ENCODE results near the gene RGL2. TPM values are rescaled to one million over a fixed set of nuclear protein-coding genes. Genes with fewer than 3 reads are reported as not detected.
"Not testable (repeated sequence)": the region's sequence is repeated elsewhere in the genome, so short reads cannot be mapped to it uniquely, and the experiment has no call there.

RGL2 gene, protein sequence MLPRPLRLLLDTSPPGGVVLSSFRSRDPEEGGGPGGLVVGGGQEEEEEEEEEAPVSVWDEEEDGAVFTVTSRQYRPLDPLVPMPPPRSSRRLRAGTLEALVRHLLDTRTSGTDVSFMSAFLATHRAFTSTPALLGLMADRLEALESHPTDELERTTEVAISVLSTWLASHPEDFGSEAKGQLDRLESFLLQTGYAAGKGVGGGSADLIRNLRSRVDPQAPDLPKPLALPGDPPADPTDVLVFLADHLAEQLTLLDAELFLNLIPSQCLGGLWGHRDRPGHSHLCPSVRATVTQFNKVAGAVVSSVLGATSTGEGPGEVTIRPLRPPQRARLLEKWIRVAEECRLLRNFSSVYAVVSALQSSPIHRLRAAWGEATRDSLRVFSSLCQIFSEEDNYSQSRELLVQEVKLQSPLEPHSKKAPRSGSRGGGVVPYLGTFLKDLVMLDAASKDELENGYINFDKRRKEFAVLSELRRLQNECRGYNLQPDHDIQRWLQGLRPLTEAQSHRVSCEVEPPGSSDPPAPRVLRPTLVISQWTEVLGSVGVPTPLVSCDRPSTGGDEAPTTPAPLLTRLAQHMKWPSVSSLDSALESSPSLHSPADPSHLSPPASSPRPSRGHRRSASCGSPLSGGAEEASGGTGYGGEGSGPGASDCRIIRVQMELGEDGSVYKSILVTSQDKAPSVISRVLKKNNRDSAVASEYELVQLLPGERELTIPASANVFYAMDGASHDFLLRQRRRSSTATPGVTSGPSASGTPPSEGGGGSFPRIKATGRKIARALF
- polyA plus RNA-seq (33.6 to 57.3 TPM (median 35.8 TPM) in 3 replicates), polyA minus RNA-seq (39.6 to 64.0 TPM (median 56.8 TPM) in 3 replicates)
- polyA plus RNA-seq (2011; ENCODE audit: low read depth), result 10.8 TPM
- polyA plus RNA-seq (2011; cell fraction: cytosol; rRNA removed), result 24.7 and 34.6 TPM in 2 replicates
- polyA plus RNA-seq (2011; cell fraction: nucleus; rRNA removed), result 107 and 125 TPM in 2 replicates
- polyA plus RNA-seq (2012; ENCODE audit: low replicate concordance), result 31.8 and 45.3 TPM in 2 replicates
- polyA minus RNA-seq (2011; cell fraction: cytosol; rRNA and poly(A)+ RNA removed), result 48.2 TPM
- 35.5 and 41.4 TPM in 2 replicates for polyA minus RNA-seq (2011; cell fraction: nucleus; rRNA and poly(A)+ RNA removed)

DNA sequence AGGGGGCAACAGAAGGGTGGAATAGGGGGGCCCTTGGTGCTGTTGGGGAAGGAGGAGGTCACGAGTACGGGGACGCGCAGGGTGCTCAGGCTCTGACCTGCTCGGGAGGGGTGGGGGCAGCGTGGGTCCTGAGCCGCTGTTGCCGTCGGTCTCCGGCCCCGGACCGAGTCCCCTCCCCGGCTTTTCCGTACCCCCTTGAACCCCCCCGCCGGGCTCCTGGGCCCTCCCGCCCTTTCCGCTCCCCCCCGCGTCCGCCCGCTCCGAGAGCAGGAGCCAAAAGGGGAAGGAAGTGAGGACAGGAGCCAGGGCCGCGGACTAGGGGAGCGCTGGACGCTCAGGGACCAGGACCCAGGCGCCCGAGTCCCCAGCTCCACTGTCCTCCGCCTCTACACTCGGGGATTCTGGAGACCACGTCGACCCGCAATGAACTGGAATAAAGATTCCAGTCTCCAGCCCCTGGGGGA, at the start of gene RGL2:
Gene RGL2 (minus strand): TSS at position 170 of the 464 bp plus-strand sequence. CDS start 332 bp downstream, outside the sequence.
- H3K9me3 ChIP-seq (ENCODE audit: control insufficient read depth, low read depth, low read length), result no peaks in the 10 kb centered on the region
- H4K20me1 ChIP-seq (ENCODE audit: control insufficient read depth, extremely low read depth, insufficient read depth, low read length), result no peaks in the 10 kb centered on the region
- H3K36me3 ChIP-seq (ENCODE audit: control insufficient read depth in 2 of 2, extremely low read depth in 1 of 2, insufficient read depth in 2 of 2, low read length in 2 of 2), result peaks cover 15 to 23% of the 10 kb centered on the region in 2 experiments
- H3K4me2 ChIP-seq (ENCODE audit: control insufficient read depth, extremely low read depth, insufficient read depth, low read depth, low read length), result peak within 1 kb of the TSS; percentile 89
- H3K79me2 ChIP-seq (ENCODE audit: control insufficient read depth, insufficient read depth, low read length), result peaks cover 20% of the 10 kb centered on the region
- peak within 1 kb of the TSS; percentile 89 for H3K27ac ChIP-seq (ENCODE audit: control insufficient read depth, insufficient read depth, low read length)
- TF ChIP-seq EZH2 (IDR thresholded peaks at IDR 0.05; ENCODE audit: low read length), result no peak
- TF ChIP-seq, protein P1, sequence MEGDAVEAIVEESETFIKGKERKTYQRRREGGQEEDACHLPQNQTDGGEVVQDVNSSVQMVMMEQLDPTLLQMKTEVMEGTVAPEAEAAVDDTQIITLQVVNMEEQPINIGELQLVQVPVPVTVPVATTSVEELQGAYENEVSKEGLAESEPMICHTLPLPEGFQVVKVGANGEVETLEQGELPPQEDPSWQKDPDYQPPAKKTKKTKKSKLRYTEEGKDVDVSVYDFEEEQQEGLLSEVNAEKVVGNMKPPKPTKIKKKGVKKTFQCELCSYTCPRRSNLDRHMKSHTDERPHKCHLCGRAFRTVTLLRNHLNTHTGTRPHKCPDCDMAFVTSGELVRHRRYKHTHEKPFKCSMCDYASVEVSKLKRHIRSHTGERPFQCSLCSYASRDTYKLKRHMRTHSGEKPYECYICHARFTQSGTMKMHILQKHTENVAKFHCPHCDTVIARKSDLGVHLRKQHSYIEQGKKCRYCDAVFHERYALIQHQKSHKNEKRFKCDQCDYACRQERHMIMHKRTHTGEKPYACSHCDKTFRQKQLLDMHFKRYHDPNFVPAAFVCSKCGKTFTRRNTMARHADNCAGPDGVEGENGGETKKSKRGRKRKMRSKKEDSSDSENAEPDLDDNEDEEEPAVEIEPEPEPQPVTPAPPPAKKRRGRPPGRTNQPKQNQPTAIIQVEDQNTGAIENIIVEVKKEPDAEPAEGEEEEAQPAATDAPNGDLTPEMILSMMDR (optimal IDR thresholded peaks at IDR 0.05 in 1 of 3, IDR thresholded peaks at IDR 0.05 in 1 of 3, conservative IDR thresholded peaks at IDR 0.05 in 1 of 3; ENCODE audit: extremely low read depth in 1 of 3, insufficient read depth in 2 of 3, low read length in 3 of 3), result no peak
- peaks cover 14% of the 10 kb centered on the region for H3K4me1 ChIP-seq (ENCODE audit: control insufficient read depth, extremely low read depth, insufficient read depth, low read length)
- H3K27me3 ChIP-seq (ENCODE audit: control insufficient read depth, extremely low read depth, insufficient read depth, low read length), result no peaks in the 10 kb centered on the region
- DNase-seq (ENCODE audit: low read depth, low spot score) (no peak), FAIRE-seq (no peak)
- dilution Hi-C loops (cut with MboI; ENCODE audit: extremely low pct_ligation_motif_present, low sequenced_read_pairs), result no loop called here
- H2AFZ ChIP-seq (ENCODE audit: control insufficient read depth, low read length), result peak within 1 kb of the TSS; percentile 70
- H3K9ac ChIP-seq (ENCODE audit: control insufficient read depth, extremely low read depth, insufficient read depth, low read length), result peak within 1 kb of the TSS; percentile 88
- peak within 1 kb of the TSS; percentile 70 to 93 (median 91) for H3K4me3 ChIP-seq (ENCODE audit: control insufficient read depth in 2 of 3, extremely low read depth in 1 of 3, insufficient read depth in 2 of 3, low read depth in 1 of 3, low read length in 3 of 3)
- no peaks in the 10 kb centered on the region for H3K9me1 ChIP-seq (ENCODE audit: control insufficient read depth, extremely low read depth, insufficient read depth, low read length)

DNA sequence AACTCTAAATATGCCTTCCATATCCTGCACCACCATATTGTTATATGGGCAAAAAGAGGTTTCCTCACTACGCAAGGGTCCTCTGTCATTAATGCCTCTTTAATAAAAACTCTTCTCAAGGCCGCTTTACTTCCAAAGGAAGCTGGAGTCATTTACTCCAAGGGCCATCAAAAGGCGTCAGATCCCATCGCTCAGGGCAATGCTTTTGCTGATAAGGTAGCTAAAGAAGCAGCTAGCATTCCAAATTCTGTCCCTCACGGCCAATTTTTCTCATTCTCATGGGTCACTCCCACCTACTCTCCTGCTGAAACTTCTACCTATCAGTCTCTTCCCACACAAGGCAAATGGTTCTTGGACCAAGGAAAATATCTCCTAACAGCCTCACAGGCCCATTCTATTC, 49.1 kb upstream of the RGL2 start:
- TF ChIP-seq, protein P1 (optimal IDR thresholded peaks at IDR 0.05 in 1 of 3, IDR thresholded peaks at IDR 0.05 in 1 of 3, conservative IDR thresholded peaks at IDR 0.05 in 1 of 3; ENCODE audit: extremely low read depth in 1 of 3, insufficient read depth in 2 of 3, low read length in 3 of 3), result no peak
- TF ChIP-seq EZH2 (IDR thresholded peaks at IDR 0.05; ENCODE audit: low read length), result no peak
- Histone ChIP-seq H3K4me1 (ENCODE audit: control insufficient read depth, extremely low read depth, insufficient read depth, low read length) (no peaks in the 10 kb centered on the region), H3K9ac (ENCODE audit: control insufficient read depth, extremely low read depth, insufficient read depth, low read length) (no peak overlapping the region), H3K27me3 (ENCODE audit: control insufficient read depth, extremely low read depth, insufficient read depth, low read length) (no peaks in the 10 kb centered on the region), H3K36me3 (ENCODE audit: control insufficient read depth in 2 of 2, extremely low read depth in 1 of 2, insufficient read depth in 2 of 2, low read length in 2 of 2) (no peaks in the 10 kb centered on the region), H3K79me2 (ENCODE audit: control insufficient read depth, insufficient read depth, low read length) (no peaks in the 10 kb centered on the region), H3K27ac (ENCODE audit: control insufficient read depth, insufficient read depth, low read length) (no peak overlapping the region), H2AFZ (ENCODE audit: control insufficient read depth, low read length) (no peak overlapping the region), H3K4me3 (ENCODE audit: control insufficient read depth in 2 of 3, extremely low read depth in 1 of 3, insufficient read depth in 2 of 3, low read depth in 1 of 3, low read length in 3 of 3) (no peak overlapping the region), H3K4me2 (ENCODE audit: control insufficient read depth, extremely low read depth, insufficient read depth, low read depth, low read length) (no peak overlapping the region), H4K20me1 (ENCODE audit: control insufficient read depth, extremely low read depth, insufficient read depth, low read length) (no peaks in the 10 kb centered on the region), H3K9me3 (ENCODE audit: control insufficient read depth, low read depth, low read length) (no peaks in the 10 kb centered on the region), H3K9me1 (ENCODE audit: control insufficient read depth, extremely low read depth, insufficient read depth, low read length) (no peaks in the 10 kb centered on the region)
- DNase-seq (ENCODE audit: low read depth, low spot score), result no peak
- dilution Hi-C loops (cut with MboI; ENCODE audit: extremely low pct_ligation_motif_present, low sequenced_read_pairs), result no loop called here
- FAIRE-seq, result no peak

DNA sequence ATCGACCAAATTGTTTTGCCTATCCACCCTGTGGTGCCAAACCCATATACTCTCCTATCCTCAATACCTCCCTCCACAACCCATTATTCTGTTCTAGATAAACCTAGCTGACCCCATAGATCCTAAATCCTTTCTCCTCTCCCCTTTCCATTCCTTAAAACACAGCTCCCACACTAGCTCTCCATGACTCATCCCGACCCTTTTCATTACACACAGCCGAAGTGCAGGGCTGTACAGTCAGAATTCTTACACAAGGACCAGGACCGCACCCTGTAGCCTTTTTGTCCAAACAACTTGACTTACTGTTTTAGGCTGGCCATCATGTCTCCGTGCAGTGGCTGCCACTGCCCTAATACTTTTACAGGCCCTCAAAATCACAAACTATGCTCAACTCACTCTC, 48.2 kb upstream of the RGL2 start:
- H3K4me2 ChIP-seq (ENCODE audit: control insufficient read depth, extremely low read depth, insufficient read depth, low read depth, low read length); H3K36me3 ChIP-seq (ENCODE audit: control insufficient read depth in 2 of 2, extremely low read depth in 1 of 2, insufficient read depth in 2 of 2, low read length in 2 of 2); H3K4me1 ChIP-seq (ENCODE audit: control insufficient read depth, extremely low read depth, insufficient read depth, low read length); H3K9me3 ChIP-seq (ENCODE audit: control insufficient read depth, low read depth, low read length); H2AFZ ChIP-seq (ENCODE audit: control insufficient read depth, low read length); H3K79me2 ChIP-seq (ENCODE audit: control insufficient read depth, insufficient read depth, low read length); H3K9ac ChIP-seq (ENCODE audit: control insufficient read depth, extremely low read depth, insufficient read depth, low read length); DNase-seq (ENCODE audit: low read depth, low spot score); H3K9me1 ChIP-seq (ENCODE audit: control insufficient read depth, extremely low read depth, insufficient read depth, low read length); H3K27me3 ChIP-seq (ENCODE audit: control insufficient read depth, extremely low read depth, insufficient read depth, low read length); H3K4me3 ChIP-seq (ENCODE audit: control insufficient read depth in 2 of 3, extremely low read depth in 1 of 3, insufficient read depth in 2 of 3, low read depth in 1 of 3, low read length in 3 of 3); H4K20me1 ChIP-seq (ENCODE audit: control insufficient read depth, extremely low read depth, insufficient read depth, low read length); dilution Hi-C loops (cut with MboI; ENCODE audit: extremely low pct_ligation_motif_present, low sequenced_read_pairs); H3K27ac ChIP-seq (ENCODE audit: control insufficient read depth, insufficient read depth, low read length); FAIRE-seq: not testable (repeated sequence)
